Gastrocnemius medialis (tissue), 4 donors: ENCODE measurements around the gene RNF141.

Source experiments
- POLR2A ChIP-seq, 2 donors: fragments of 450-650 bp; IDR thresholded peaks; one replicate each; pipeline ENCODE4 v1.6.1; 2017; ENCODE audit warnings: antibody characterized with exemption in 2 of 2, mild to moderate bottlenecking in 2 of 2, moderate library complexity in 2 of 2
- TF ChIP-seq, protein P1 (sequence below), 5 experiments: fragments of 450-650 bp in 3 of 5; fragments of 200-600 bp in 2 of 5; sonication (generic) in 2 of 5; IDR thresholded peaks in 4 of 5; conservative IDR thresholded peaks in 1 of 5; 1 replicate in 4 of 5; 2 replicates in 1 of 5; pipeline ENCODE4 v1.5.1; 2016 to 2019; ENCODE audit warnings: antibody characterized with exemption in 5 of 5, mild to moderate bottlenecking in 3 of 5, moderate library complexity in 3 of 5

DNA sequence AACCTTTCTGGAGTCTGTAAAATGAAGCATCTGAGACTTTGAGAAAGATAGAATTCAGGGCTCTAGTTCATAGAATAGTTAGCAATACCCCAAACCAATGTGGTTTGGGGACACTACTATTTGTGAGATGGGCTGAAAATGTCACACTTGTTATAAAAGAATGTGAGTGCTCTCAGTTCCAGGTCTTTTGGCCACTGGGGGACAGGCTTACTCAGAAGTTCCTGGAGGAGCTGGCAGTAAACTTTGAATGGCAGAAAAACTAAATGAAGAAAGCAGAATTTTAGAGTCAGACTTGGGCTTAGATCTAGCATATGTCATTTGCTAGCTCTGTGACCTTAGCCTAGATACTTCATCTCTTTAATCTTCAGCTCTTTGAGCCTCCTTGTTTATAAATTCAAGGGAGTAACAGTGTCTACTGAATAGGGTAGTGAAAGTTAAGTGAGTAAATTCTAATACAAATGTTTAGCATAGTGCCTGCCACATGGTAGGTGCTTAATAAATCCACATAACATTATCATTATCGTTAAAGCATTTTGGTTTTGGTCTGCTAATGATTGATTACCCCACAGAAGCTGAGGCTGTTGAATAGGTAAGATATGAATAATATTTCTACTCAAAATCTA is 23.8 kb upstream of the RNF141 start:
- TF ChIP-seq, protein P1, sequence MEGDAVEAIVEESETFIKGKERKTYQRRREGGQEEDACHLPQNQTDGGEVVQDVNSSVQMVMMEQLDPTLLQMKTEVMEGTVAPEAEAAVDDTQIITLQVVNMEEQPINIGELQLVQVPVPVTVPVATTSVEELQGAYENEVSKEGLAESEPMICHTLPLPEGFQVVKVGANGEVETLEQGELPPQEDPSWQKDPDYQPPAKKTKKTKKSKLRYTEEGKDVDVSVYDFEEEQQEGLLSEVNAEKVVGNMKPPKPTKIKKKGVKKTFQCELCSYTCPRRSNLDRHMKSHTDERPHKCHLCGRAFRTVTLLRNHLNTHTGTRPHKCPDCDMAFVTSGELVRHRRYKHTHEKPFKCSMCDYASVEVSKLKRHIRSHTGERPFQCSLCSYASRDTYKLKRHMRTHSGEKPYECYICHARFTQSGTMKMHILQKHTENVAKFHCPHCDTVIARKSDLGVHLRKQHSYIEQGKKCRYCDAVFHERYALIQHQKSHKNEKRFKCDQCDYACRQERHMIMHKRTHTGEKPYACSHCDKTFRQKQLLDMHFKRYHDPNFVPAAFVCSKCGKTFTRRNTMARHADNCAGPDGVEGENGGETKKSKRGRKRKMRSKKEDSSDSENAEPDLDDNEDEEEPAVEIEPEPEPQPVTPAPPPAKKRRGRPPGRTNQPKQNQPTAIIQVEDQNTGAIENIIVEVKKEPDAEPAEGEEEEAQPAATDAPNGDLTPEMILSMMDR (IDR thresholded peaks at IDR 0.05 in 4 of 5, conservative IDR thresholded peaks at IDR 0.05 in 1 of 5), result peak in 2 of 5 experiments; percentile 38 to 41
- TF ChIP-seq POLR2A (IDR thresholded peaks at IDR 0.05), result no peak
